HCT116 (cell line): ENCODE results near the gene TRPM7. TPM values are rescaled to one million over a fixed set of nuclear protein-coding genes. Genes with fewer than 3 reads are reported as not detected.

Experiments
- ATAC-seq: fragments of 200-7000 bp; cut with Tn5 transposase; 2 replicates; pipeline ENCODE4 v1.9.1; 2020; ENCODE audit warnings: mild to moderate bottlenecking, moderate library complexity
- BruUV-seq: library from RNA; stranded (reverse); fragments of 400-500 nt; replicated peaks from 2 replicates; lab custom pipeline; 2021; lab: Mats Ljungman, UMichigan
- CTCF ChIA-PET: fragments of 300-600 bp; sonication (Branson Sonifier 250); formaldehyde crosslinking; loops from one replicate; lab custom pipeline; 2021; ENCODE audit warnings: antibody characterized with exemption; lab: Charles Lee
- POLR2A ChIA-PET: fragments of 300-600, 350-600 bp; sonication (Branson Sonifier 250); formaldehyde crosslinking; loops from one replicate; lab custom pipeline; 2021; ENCODE audit warnings: antibody characterized with exemption; lab: Charles Lee
- RAD21 ChIA-PET, 2 experiments: fragments of 300-600 bp; sonication (Branson Sonifier 250); formaldehyde crosslinking; loops; one replicate each; lab custom pipeline; 2023; ENCODE audit warnings: low total read pairs in 2 of 2; ENCODE audit not compliant: uncharacterized antibody in 2 of 2, unreplicated experiment in 2 of 2, low non-redundant PET in 1 of 2; lab: Charles Lee
- DNase-seq: peaks from one replicate; pipeline ENCODE4 v3.0.0-alpha.2; 2010; ENCODE audit warnings: low read depth, low spot score
- H2AFZ ChIP-seq: fragments of 200-600 bp; shearing (Covaris generic), sonication (generic); 2 replicates; pipeline ENCODE4 v1.6.1; 2017; ENCODE audit warnings: low read depth, mixed run types, mixed read lengths, antibody characterized with exemption, low read length; ENCODE audit not compliant: poor library complexity, severe bottlenecking
- H3K27ac ChIP-seq: 2 replicates; pipeline ENCODE4 v1.5.1; 2012; ENCODE audit warnings: low read depth, low read length
- H3K27me3 ChIP-seq: fragments of 200-600 bp; sonication (generic); 2 replicates; pipeline ENCODE4 v1.6.1; 2016; ENCODE audit warnings: mixed run types, low read length, mixed read lengths; ENCODE audit not compliant: insufficient read depth
- H3K36me3 ChIP-seq, 2 experiments: fragments of 200-500 bp in 1 of 2; fragments of 200-600 bp in 1 of 2; sonication (Bioruptor generic) in 1 of 2; sonication (generic) in 1 of 2; 2 replicates each; pipeline versions ENCODE4 v1.5.1 to v1.6.1; 2014 to 2016; ENCODE audit warnings: low read length in 2 of 2, inconsistent platforms in 1 of 2, mixed read lengths in 1 of 2, mixed run types in 1 of 2; ENCODE audit not compliant: insufficient read depth in 2 of 2, control insufficient read depth in 1 of 2
- H3K4me1 ChIP-seq, 2 experiments: fragments of 200-600 bp in 1 of 2; sonication (generic) in 1 of 2; 2 replicates each; pipeline versions ENCODE4 v1.5.1 to v1.6.1; 2012 to 2017; ENCODE audit warnings: low read length in 2 of 2, inconsistent platforms in 1 of 2, mild to moderate bottlenecking in 1 of 2, mixed read lengths in 1 of 2, mixed run types in 1 of 2, moderate library complexity in 1 of 2; ENCODE audit not compliant: insufficient read depth in 2 of 2, control insufficient read depth in 1 of 2
- H3K4me2 ChIP-seq: fragments of 200-600 bp; sonication (generic); 2 replicates; pipeline ENCODE4 v1.6.1; 2017; ENCODE audit warnings: mixed run types, low read length, mixed read lengths
- H3K4me3 ChIP-seq, 2 experiments: fragments of 200-600 bp in 1 of 2; sonication (generic) in 1 of 2; replicated peaks in 1 of 2; 2 replicates each; pipeline ENCODE4 v1.5.1; 2011 to 2016; ENCODE audit warnings: low read length in 2 of 2, control low read depth in 1 of 2, low read depth in 1 of 2, mild to moderate bottlenecking in 1 of 2, mixed read lengths in 1 of 2, mixed run types in 1 of 2
- H3K79me2 ChIP-seq: fragments of 200-600 bp; sonication (generic); 2 replicates; pipeline ENCODE4 v1.6.1; 2017; ENCODE audit warnings: mild to moderate bottlenecking, mixed run types, low read length, moderate library complexity, mixed read lengths; ENCODE audit not compliant: insufficient read depth
- H3K9ac ChIP-seq: fragments of 200-600 bp; sonication (generic); 2 replicates; pipeline ENCODE4 v1.6.1; 2016; ENCODE audit warnings: low read length, mixed read lengths
- H3K9me2 ChIP-seq: fragments of 200-600 bp; sonication (generic), shearing (Covaris generic); 2 replicates; pipeline ENCODE4 v1.6.1; 2017; ENCODE audit warnings: mixed run types, mild to moderate bottlenecking, moderate library complexity; ENCODE audit not compliant: insufficient read depth
- H3K9me3 ChIP-seq, 2 experiments: fragments of 200-500 bp in 1 of 2; fragments of 200-600 bp in 1 of 2; sonication (Bioruptor generic) in 1 of 2; sonication (generic) in 1 of 2; 2 replicates each; pipeline ENCODE4 v1.6.1; 2014 to 2017; ENCODE audit warnings: low read length in 2 of 2, mixed read lengths in 2 of 2, inconsistent platforms in 1 of 2, low read depth in 1 of 2, mild to moderate bottlenecking in 1 of 2, mixed run types in 1 of 2, moderate library complexity in 1 of 2; ENCODE audit not compliant: control insufficient read depth in 1 of 2, insufficient read depth in 1 of 2
- H4K20me1 ChIP-seq: fragments of 200-600 bp; sonication (generic), shearing (Covaris generic); 2 replicates; pipeline ENCODE4 v1.6.1; 2017; ENCODE audit warnings: mixed run types, mild to moderate bottlenecking, moderate library complexity; ENCODE audit not compliant: insufficient read depth
- CBX3 ChIP-seq: IDR thresholded peaks from 2 replicates; pipeline ENCODE4 v1.6.1; 2012; ENCODE audit warnings: low read depth
- CEBPB ChIP-seq: IDR thresholded peaks from 2 replicates; pipeline ENCODE4 v1.6.1; 2012; ENCODE audit warnings: low read depth
- EGR1 ChIP-seq: IDR thresholded peaks from 2 replicates; pipeline ENCODE4 v1.6.1; 2012; ENCODE audit warnings: low read depth
- ELF1 ChIP-seq: IDR thresholded peaks from 2 replicates; pipeline ENCODE4 v1.6.1; 2012; ENCODE audit warnings: low read depth, borderline replicate concordance
- EZH2 ChIP-seq: fragments of 200-600 bp; sonication (generic); IDR thresholded peaks from 2 replicates; pipeline ENCODE4 v1.6.1; 2017; ENCODE audit warnings: antibody characterized with exemption, mixed run types
- FOSL1 ChIP-seq: IDR thresholded peaks from 2 replicates; pipeline ENCODE4 v1.6.1; 2012; ENCODE audit warnings: low read depth
- JUND ChIP-seq: IDR thresholded peaks from 2 replicates; pipeline ENCODE4 v1.6.1; 2012
- POLR2A ChIP-seq: IDR thresholded peaks from 2 replicates; pipeline ENCODE4 v1.7.0; 2011; ENCODE audit warnings: borderline replicate concordance; ENCODE audit not compliant: insufficient read depth, insufficient read length; ENCODE audit errors: extremely low read depth
- RAD21 ChIP-seq: IDR thresholded peaks from 2 replicates; pipeline ENCODE4 v1.6.1; 2012; ENCODE audit warnings: low read depth, mild to moderate bottlenecking
- SIN3A ChIP-seq: IDR thresholded peaks from 2 replicates; pipeline ENCODE4 v1.6.1; 2012; ENCODE audit warnings: low read depth
- SP1 ChIP-seq: IDR thresholded peaks from 2 replicates; pipeline ENCODE4 v1.6.1; 2012; ENCODE audit warnings: low read depth
- SRF ChIP-seq: IDR thresholded peaks from 2 replicates; pipeline ENCODE4 v1.6.1; 2012; ENCODE audit warnings: low read depth
- TCF7L2 ChIP-seq: IDR thresholded peaks from 2 replicates; pipeline ENCODE4 v1.7.0; 2011; ENCODE audit warnings: borderline replicate concordance, inconsistent platforms; ENCODE audit not compliant: insufficient read depth, insufficient read length; ENCODE audit errors: extremely low read depth
- YY1 ChIP-seq: IDR thresholded peaks from 2 replicates; pipeline ENCODE4 v1.6.1; 2011; ENCODE audit warnings: low read length, low read depth, moderate library complexity, mild to moderate bottlenecking; ENCODE audit not compliant: insufficient replicate concordance; ENCODE audit errors: extremely low read depth
- ZNF274 ChIP-seq: fragments of 200-500 bp; sonication (Bioruptor generic); IDR thresholded peaks from 2 replicates; pipeline ENCODE4 v1.6.1; 2014; ENCODE audit warnings: mild to moderate bottlenecking, low read depth, low read length, inconsistent platforms
- intact Hi-C: fragments of 100-400 bp; cut with micrococcal nuclease; formaldehyde crosslinking; loops from 2 replicates; pipeline ENCODE4 v1.10.0; 2022
- total RNA-seq: library from RNA; stranded (reverse); gene quantifications from one replicate; pipeline ENCODE4 v1.2.1, GENCODE V29; 2021; ENCODE audit not compliant: unreplicated experiment
- TF ChIP-seq, protein P1 (sequence below): IDR thresholded peaks from 2 replicates; pipeline ENCODE4 v1.6.1; 2012
- TF ChIP-seq, protein P2 (sequence below), 3 experiments: fragments of 200-600 bp in 1 of 3; sonication (generic) in 1 of 3; IDR thresholded peaks in 2 of 3; conservative IDR thresholded peaks in 1 of 3; 2 replicates each; pipeline ENCODE4 v1.5.1; 2012 to 2017; ENCODE audit warnings: low read depth in 2 of 3, low read length in 2 of 3, antibody characterized with exemption in 1 of 3, borderline replicate concordance in 1 of 3, control low read depth in 1 of 3, mild to moderate bottlenecking in 1 of 3, mixed read lengths in 1 of 3, mixed run types in 1 of 3, moderate library complexity in 1 of 3; ENCODE audit not compliant: insufficient read depth in 1 of 3
- TF ChIP-seq, protein P3 (sequence below): IDR thresholded peaks from 2 replicates; pipeline ENCODE4 v1.6.1; 2012; ENCODE audit warnings: low read depth
- TF ChIP-seq, protein P4 (sequence below): IDR thresholded peaks from 2 replicates; pipeline ENCODE4 v1.6.1; 2011; ENCODE audit warnings: mild to moderate bottlenecking, low read length, moderate library complexity; ENCODE audit not compliant: insufficient replicate concordance; ENCODE audit errors: extremely low read depth
- TF ChIP-seq, protein P5 (sequence below): IDR thresholded peaks from 2 replicates; pipeline ENCODE4 v1.6.1; 2012

TRPM7 gene
- total RNA-seq, 1 experiment from 2014 or later: 26.3 TPM

DNA sequence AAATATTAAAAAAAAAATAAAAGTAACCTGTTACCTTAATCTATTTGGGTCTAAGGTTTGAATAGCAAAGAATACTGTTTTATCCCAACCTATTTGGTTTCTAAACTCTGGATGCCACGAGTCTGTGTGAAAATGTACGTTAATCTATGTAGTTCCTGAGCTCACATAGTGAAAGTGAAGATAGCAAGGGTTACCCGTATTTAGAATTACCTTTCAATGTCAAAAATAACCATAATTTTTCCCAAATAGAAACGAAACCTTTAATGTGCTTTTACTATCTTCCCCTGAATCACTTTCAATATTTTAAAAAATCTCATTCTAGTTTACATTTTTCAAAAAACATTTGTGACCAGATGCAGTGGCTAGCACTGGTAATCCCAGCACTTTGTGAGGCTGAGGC, 134.4 kb downstream of the TRPM7 start:
- H2AFZ ChIP-seq: no peak overlapping the region
- no TSS peak for BruUV-seq
- ChIA-PET RAD21 (no interaction called here), POLR2A (no interaction called here), CTCF (no interaction called here)
- no peaks in the 10 kb centered on the region for H3K9me2 ChIP-seq
- H3K9me3 ChIP-seq: no peaks in the 10 kb centered on the region
- H3K27ac ChIP-seq: no peak overlapping the region
- no peaks in the 10 kb centered on the region for H3K36me3 ChIP-seq
- DNase-seq (no peak), ATAC-seq (no peak)
- H4K20me1 ChIP-seq: no peaks in the 10 kb centered on the region
- TF ChIP-seq, protein P1, sequence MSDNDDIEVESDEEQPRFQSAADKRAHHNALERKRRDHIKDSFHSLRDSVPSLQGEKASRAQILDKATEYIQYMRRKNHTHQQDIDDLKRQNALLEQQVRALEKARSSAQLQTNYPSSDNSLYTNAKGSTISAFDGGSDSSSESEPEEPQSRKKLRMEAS: no peak
- TF ChIP-seq JUND: no peak
- no peak for TF ChIP-seq FOSL1
- TF ChIP-seq, protein P2, sequence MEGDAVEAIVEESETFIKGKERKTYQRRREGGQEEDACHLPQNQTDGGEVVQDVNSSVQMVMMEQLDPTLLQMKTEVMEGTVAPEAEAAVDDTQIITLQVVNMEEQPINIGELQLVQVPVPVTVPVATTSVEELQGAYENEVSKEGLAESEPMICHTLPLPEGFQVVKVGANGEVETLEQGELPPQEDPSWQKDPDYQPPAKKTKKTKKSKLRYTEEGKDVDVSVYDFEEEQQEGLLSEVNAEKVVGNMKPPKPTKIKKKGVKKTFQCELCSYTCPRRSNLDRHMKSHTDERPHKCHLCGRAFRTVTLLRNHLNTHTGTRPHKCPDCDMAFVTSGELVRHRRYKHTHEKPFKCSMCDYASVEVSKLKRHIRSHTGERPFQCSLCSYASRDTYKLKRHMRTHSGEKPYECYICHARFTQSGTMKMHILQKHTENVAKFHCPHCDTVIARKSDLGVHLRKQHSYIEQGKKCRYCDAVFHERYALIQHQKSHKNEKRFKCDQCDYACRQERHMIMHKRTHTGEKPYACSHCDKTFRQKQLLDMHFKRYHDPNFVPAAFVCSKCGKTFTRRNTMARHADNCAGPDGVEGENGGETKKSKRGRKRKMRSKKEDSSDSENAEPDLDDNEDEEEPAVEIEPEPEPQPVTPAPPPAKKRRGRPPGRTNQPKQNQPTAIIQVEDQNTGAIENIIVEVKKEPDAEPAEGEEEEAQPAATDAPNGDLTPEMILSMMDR (IDR thresholded peaks at IDR 0.05 in 2 of 3, conservative IDR thresholded peaks at IDR 0.05 in 1 of 3; ENCODE audit: borderline replicate concordance in 1 of 3, insufficient read depth in 1 of 3, low read depth in 2 of 3, low read length in 2 of 3): no peak
- no peak for TF ChIP-seq POLR2A
- no peak for TF ChIP-seq RAD21
- no peak for TF ChIP-seq SP1
- TF ChIP-seq ZNF274: no peak
- TF ChIP-seq, protein P3, sequence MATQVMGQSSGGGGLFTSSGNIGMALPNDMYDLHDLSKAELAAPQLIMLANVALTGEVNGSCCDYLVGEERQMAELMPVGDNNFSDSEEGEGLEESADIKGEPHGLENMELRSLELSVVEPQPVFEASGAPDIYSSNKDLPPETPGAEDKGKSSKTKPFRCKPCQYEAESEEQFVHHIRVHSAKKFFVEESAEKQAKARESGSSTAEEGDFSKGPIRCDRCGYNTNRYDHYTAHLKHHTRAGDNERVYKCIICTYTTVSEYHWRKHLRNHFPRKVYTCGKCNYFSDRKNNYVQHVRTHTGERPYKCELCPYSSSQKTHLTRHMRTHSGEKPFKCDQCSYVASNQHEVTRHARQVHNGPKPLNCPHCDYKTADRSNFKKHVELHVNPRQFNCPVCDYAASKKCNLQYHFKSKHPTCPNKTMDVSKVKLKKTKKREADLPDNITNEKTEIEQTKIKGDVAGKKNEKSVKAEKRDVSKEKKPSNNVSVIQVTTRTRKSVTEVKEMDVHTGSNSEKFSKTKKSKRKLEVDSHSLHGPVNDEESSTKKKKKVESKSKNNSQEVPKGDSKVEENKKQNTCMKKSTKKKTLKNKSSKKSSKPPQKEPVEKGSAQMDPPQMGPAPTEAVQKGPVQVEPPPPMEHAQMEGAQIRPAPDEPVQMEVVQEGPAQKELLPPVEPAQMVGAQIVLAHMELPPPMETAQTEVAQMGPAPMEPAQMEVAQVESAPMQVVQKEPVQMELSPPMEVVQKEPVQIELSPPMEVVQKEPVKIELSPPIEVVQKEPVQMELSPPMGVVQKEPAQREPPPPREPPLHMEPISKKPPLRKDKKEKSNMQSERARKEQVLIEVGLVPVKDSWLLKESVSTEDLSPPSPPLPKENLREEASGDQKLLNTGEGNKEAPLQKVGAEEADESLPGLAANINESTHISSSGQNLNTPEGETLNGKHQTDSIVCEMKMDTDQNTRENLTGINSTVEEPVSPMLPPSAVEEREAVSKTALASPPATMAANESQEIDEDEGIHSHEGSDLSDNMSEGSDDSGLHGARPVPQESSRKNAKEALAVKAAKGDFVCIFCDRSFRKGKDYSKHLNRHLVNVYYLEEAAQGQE: no peak
- no peak for TF ChIP-seq CEBPB
- no peak for TF ChIP-seq TCF7L2
- no peak for TF ChIP-seq SIN3A
- TF ChIP-seq EZH2: no peak
- no peak for TF ChIP-seq SRF
- TF ChIP-seq, protein P4, sequence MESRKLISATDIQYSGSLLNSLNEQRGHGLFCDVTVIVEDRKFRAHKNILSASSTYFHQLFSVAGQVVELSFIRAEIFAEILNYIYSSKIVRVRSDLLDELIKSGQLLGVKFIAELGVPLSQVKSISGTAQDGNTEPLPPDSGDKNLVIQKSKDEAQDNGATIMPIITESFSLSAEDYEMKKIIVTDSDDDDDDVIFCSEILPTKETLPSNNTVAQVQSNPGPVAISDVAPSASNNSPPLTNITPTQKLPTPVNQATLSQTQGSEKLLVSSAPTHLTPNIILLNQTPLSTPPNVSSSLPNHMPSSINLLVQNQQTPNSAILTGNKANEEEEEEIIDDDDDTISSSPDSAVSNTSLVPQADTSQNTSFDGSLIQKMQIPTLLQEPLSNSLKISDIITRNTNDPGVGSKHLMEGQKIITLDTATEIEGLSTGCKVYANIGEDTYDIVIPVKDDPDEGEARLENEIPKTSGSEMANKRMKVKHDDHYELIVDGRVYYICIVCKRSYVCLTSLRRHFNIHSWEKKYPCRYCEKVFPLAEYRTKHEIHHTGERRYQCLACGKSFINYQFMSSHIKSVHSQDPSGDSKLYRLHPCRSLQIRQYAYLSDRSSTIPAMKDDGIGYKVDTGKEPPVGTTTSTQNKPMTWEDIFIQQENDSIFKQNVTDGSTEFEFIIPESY: no peak
- TF ChIP-seq CBX3: no peak
- no peak for TF ChIP-seq EGR1
- no peak for TF ChIP-seq ELF1
- TF ChIP-seq, protein P5, sequence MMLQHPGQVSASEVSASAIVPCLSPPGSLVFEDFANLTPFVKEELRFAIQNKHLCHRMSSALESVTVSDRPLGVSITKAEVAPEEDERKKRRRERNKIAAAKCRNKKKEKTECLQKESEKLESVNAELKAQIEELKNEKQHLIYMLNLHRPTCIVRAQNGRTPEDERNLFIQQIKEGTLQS: no peak
- no peak for TF ChIP-seq YY1
- H3K27me3 ChIP-seq: no peaks in the 10 kb centered on the region
- no peaks in the 10 kb centered on the region for H3K79me2 ChIP-seq
- no peaks in the 10 kb centered on the region for H3K4me1 ChIP-seq
- no peak overlapping the region for H3K9ac ChIP-seq
- no peak overlapping the region for H3K4me2 ChIP-seq
- no peak overlapping the region for H3K4me3 ChIP-seq
- intact Hi-C loops: no loop called here
